ENCODE results near the gene WBP11. TPM values are rescaled to one million over a fixed set of nuclear protein-coding genes. Genes with fewer than 3 reads are reported as not detected.

The WBP11 gene
- total RNA-seq, 1 experiment from 2014 or later, result 20.3 TPM

Other genes starting within 250 kb of the WBP11 start
- gene PLBD1, start 235.6 kb downstream of the WBP11 start, total RNA-seq (2014; rRNA removed), result 0.06 and 0.29 TPM in 2 replicates
- gene GUCY2C, start 106.9 kb downstream of the WBP11 start, total RNA-seq (2014; rRNA removed), result not detected in 2 replicates
- 1.5 and 3.2 TPM in 2 replicates for gene C12orf60, start 192 bp upstream of the WBP11 start, total RNA-seq (2014; rRNA removed)
- not detected in 2 replicates for gene SMCO3, start 10.7 kb upstream of the WBP11 start, total RNA-seq (2014; rRNA removed)
- not detected in 2 replicates for gene ART4, start 40.0 kb upstream of the WBP11 start, total RNA-seq (2014; rRNA removed)
- gene MGP, start 82.4 kb upstream of the WBP11 start, total RNA-seq (2014; rRNA removed), result not detected in 2 replicates
- not detected in 2 replicates for gene ERP27, start 135.1 kb upstream of the WBP11 start, total RNA-seq (2014; rRNA removed)
- gene ARHGDIB, start 158.1 kb upstream of the WBP11 start, total RNA-seq (2014; rRNA removed), result 16.0 and 16.8 TPM in 2 replicates
- not detected in 2 replicates for gene PDE6H, start 169.6 kb upstream of the WBP11 start, total RNA-seq (2014; rRNA removed)

Measured in LHCN-M2 (cell line).